CD14-positive monocyte (primary cell): ENCODE data around the gene TRMT2A. TPM values are rescaled to one million over a fixed set of nuclear protein-coding genes. Genes with fewer than 3 reads are reported as not detected.

Experiments
- DNase-seq, 3 donors: peaks; one replicate each; pipeline ENCODE4 v3.0.0-alpha.2; 2011 to 2022
- H2AFZ ChIP-seq: 2 replicates; pipeline ENCODE4 v1.6.0; 2012; ENCODE audit warnings: mild to moderate bottlenecking, low read depth, low read length, inconsistent platforms; ENCODE audit not compliant: insufficient read depth, poor library complexity, severe bottlenecking
- H3K27ac ChIP-seq, 2 donors: 1 replicate in 1 of 2; 2 replicates in 1 of 2; pipeline ENCODE4 v1.5.1; 2012 to 2013; ENCODE audit warnings: low read length in 2 of 2, control low read depth in 1 of 2, inconsistent platforms in 1 of 2, low read depth in 1 of 2, mild to moderate bottlenecking in 1 of 2
- H3K27me3 ChIP-seq, 2 donors: one replicate each; pipeline versions ENCODE4 v1.6.0 to v1.6.1; 2011 to 2013; ENCODE audit warnings: low read length in 2 of 2; ENCODE audit not compliant: control insufficient read depth in 2 of 2, insufficient read depth in 2 of 2
- H3K36me3 ChIP-seq, 2 donors: replicated peaks in 1 of 2; 1 replicate in 1 of 2; 2 replicates in 1 of 2; pipeline versions ENCODE4 v1.5.1 to v1.6.1; 2012 to 2013; ENCODE audit warnings: low read length in 2 of 2, control low read depth in 1 of 2, inconsistent platforms in 1 of 2, mild to moderate bottlenecking in 1 of 2; ENCODE audit not compliant: insufficient read depth in 2 of 2, control insufficient read depth in 1 of 2
- H3K4me1 ChIP-seq, 2 donors: 1 replicate in 1 of 2; 2 replicates in 1 of 2; pipeline versions ENCODE4 v1.5.1 to v1.6.1; 2012 to 2013; ENCODE audit warnings: low read length in 2 of 2, control low read depth in 1 of 2, inconsistent platforms in 1 of 2, mild to moderate bottlenecking in 1 of 2, moderate library complexity in 1 of 2; ENCODE audit not compliant: insufficient read depth in 2 of 2, control insufficient read depth in 1 of 2
- H3K4me2 ChIP-seq: replicated peaks from 2 replicates; pipeline ENCODE3; 2012; ENCODE audit warnings: low read length, moderate library complexity, mild to moderate bottlenecking; ENCODE audit not compliant: poor library complexity, severe bottlenecking; ENCODE audit errors: extremely low read depth
- H3K4me3 ChIP-seq, 3 experiments: fragments of 200-600 bp in 1 of 3; sonication (generic) in 1 of 3; replicated peaks in 1 of 3; 1 replicate in 2 of 3; 2 replicates in 1 of 3; pipeline ENCODE4 v1.5.1; 2011 to 2013; ENCODE audit warnings: low read length in 3 of 3, mild to moderate bottlenecking in 3 of 3, control low read depth in 2 of 3, low read depth in 2 of 3, inconsistent platforms in 1 of 3, moderate library complexity in 1 of 3
- H3K79me2 ChIP-seq: 2 replicates; pipeline ENCODE4 v1.6.0; 2012; ENCODE audit warnings: mild to moderate bottlenecking, control low read depth, inconsistent platforms, low read length, moderate library complexity; ENCODE audit not compliant: insufficient read depth
- H3K9ac ChIP-seq: 2 replicates; pipeline ENCODE4 v1.6.0; 2017; ENCODE audit warnings: low read length, mild to moderate bottlenecking; ENCODE audit not compliant: insufficient read depth, poor library complexity, severe bottlenecking
- H3K9me3 ChIP-seq, 2 donors: replicated peaks in 1 of 2; 1 replicate in 1 of 2; 2 replicates in 1 of 2; pipeline versions ENCODE4 v1.5.1 to v1.6.1; 2012 to 2013; ENCODE audit warnings: low read length in 2 of 2, control low read depth in 1 of 2; ENCODE audit not compliant: control insufficient read depth in 1 of 2, insufficient read depth in 1 of 2
- H4K20me1 ChIP-seq: 2 replicates; pipeline ENCODE4 v1.6.0; 2012; ENCODE audit warnings: mild to moderate bottlenecking, low read length, control low read depth, moderate library complexity; ENCODE audit not compliant: insufficient read depth
- H3K27ac Mint-ChIP-seq, 7 donors: one replicate each; pipeline ENCODE4 v1.8.0; 2020; ENCODE audit warnings: mild to moderate bottlenecking in 7 of 7, mixed read lengths in 7 of 7, moderate library complexity in 6 of 7, inconsistent platforms in 2 of 7
- H3K27me3 Mint-ChIP-seq, 3 donors: one replicate each; pipeline ENCODE4 v1.8.0; 2021 to 2022; ENCODE audit warnings: low read depth in 3 of 3, mild to moderate bottlenecking in 3 of 3, mixed read lengths in 3 of 3, moderate library complexity in 3 of 3, inconsistent platforms in 1 of 3
- H3K36me3 Mint-ChIP-seq, 2 donors: one replicate each; pipeline ENCODE4 v1.8.0; 2020; ENCODE audit warnings: mixed read lengths in 2 of 2, inconsistent platforms in 1 of 2, mild to moderate bottlenecking in 1 of 2
- H3K4me1 Mint-ChIP-seq: one replicate; pipeline ENCODE4 v1.8.0; 2020; ENCODE audit warnings: mild to moderate bottlenecking, mixed read lengths
- H3K4me3 Mint-ChIP-seq, 2 donors: one replicate each; pipeline ENCODE4 v1.8.0; 2020; ENCODE audit warnings: mild to moderate bottlenecking in 2 of 2, mixed read lengths in 2 of 2, moderate library complexity in 1 of 2
- H3K9me3 Mint-ChIP-seq, 7 donors: one replicate each; pipeline ENCODE4 v1.8.0; 2020 to 2022; ENCODE audit warnings: mixed read lengths in 7 of 7, mild to moderate bottlenecking in 6 of 7, moderate library complexity in 6 of 7, inconsistent platforms in 2 of 7
- CTCF ChIP-seq: fragments of 200-600 bp; IDR thresholded peaks from one replicate; pipeline ENCODE4 v1.8.0; 2022; ENCODE audit warnings: antibody characterized with exemption, mild to moderate bottlenecking
- WGBS: methylation state at CpG from one replicate; pipeline ENCODE4 v1.1.5; 2013; ENCODE audit warnings: missing lambda C conversion rate; ENCODE audit not compliant: insufficient coverage; 5-methylcytosine and 5-hydroxymethylcytosine counted together
- intact Hi-C, 2 donors: fragments of 100-400 bp; cut with micrococcal nuclease; formaldehyde crosslinking; loops; one replicate each; pipeline versions ENCODE4 v1.15.0 to v1.15.1; 2023
- polyA plus RNA-seq, 3 donors: library from polyadenylated mRNA; depleted of rRNA in 1 of 3; unstranded in 2 of 3; stranded (reverse) in 1 of 3; fragments of 300-500 nt in 2 of 3; fragments of >200 nt in 1 of 3; fragmentation: Illumina TruSeq in 2 of 3; gene quantifications; 1 replicate in 2 of 3; 2 replicates in 1 of 3; pipeline ENCODE4 v1.2.3, GENCODE V29; 2012 to 2021

Gene TRMT2A
- polyA plus RNA-seq, 3 donors, result 20.1 to 121 (median 23.5) TPM

- no peaks in the 10 kb centered on the region for H3K27me3 ChIP-seq
- H3K4me1 ChIP-seq, result no peaks in the 10 kb centered on the region
- H2AFZ ChIP-seq, result no peak overlapping the region
- no peak for TF ChIP-seq CTCF
- H3K27ac ChIP-seq, result no peak overlapping the region
- Mint-ChIP-seq H3K4me3 (no peak overlapping the region), H3K9me3 (peaks cover 0 to 4% (median 2%) of the 10 kb centered on the region in 7 donors), H3K27ac (peak overlapping the region in 2 of 7 donors; percentile 13 to 21), H3K36me3 (peaks cover 96 to 99% of the 10 kb centered on the region in 2 donors), H3K27me3 (peaks cover 0 to 4% (median 0%) of the 10 kb centered on the region in 3 donors), H3K4me1 (no peaks in the 10 kb centered on the region)
- H3K9me3 ChIP-seq, result no peaks in the 10 kb centered on the region
- WGBS, result 93% methylated on average over 6 of the region's 16 CpGs
- no peaks in the 10 kb centered on the region for H4K20me1 ChIP-seq
- H3K4me2 ChIP-seq, result no peak overlapping the region
- no peak overlapping the region for H3K9ac ChIP-seq
- peaks cover 10% of the 10 kb centered on the region for H3K79me2 ChIP-seq
- intact Hi-C loops, result no loop called here
- no peak for DNase-seq
- peaks cover 95 to 100% of the 10 kb centered on the region in 2 donors for H3K36me3 ChIP-seq
- H3K4me3 ChIP-seq, result no peak overlapping the region
Measured at GRCh38 chr22:20091690-20092476, 25.1 kb downstream of the TRMT2A start.

GRCh38 chr22:20090730-20091240, 26.2 kb downstream of the TRMT2A start:
- Histone ChIP-seq H3K4me1 (no peaks in the 10 kb centered on the region), H3K4me2 (no peak overlapping the region), H3K4me3 (no peak overlapping the region), H3K27me3 (no peaks in the 10 kb centered on the region), H3K9me3 (no peaks in the 10 kb centered on the region), H3K27ac (peak overlapping the region in 1 of 2 donors; percentile 7), H3K79me2 (peaks cover 13% of the 10 kb centered on the region), H4K20me1 (peaks cover 5% of the 10 kb centered on the region), H2AFZ (no peak overlapping the region), H3K36me3 (peaks cover 98 to 100% of the 10 kb centered on the region in 2 donors), H3K9ac (no peak overlapping the region)
- DNase-seq, result no peak
- Mint-ChIP-seq H3K4me3 (peak overlapping the region in 1 of 2 donors; percentile 10), H3K4me1 (no peaks in the 10 kb centered on the region), H3K27me3 (peaks cover 0 to 4% (median 0%) of the 10 kb centered on the region in 3 donors), H3K9me3 (peaks cover 0 to 4% (median 0%) of the 10 kb centered on the region in 7 donors), H3K36me3 (peaks cover 97 to 100% of the 10 kb centered on the region in 2 donors), H3K27ac (peak overlapping the region in 5 of 7 donors; percentile 4 to 41 (median 34))
- 0% methylated on average over 2 of the region's 9 CpGs for WGBS
- no peak for TF ChIP-seq CTCF
- intact Hi-C loops, result no loop called here
